NCI-H748 (cell line): ENCODE results near the gene HES6.
A peak's percentile ranks its signal among the peaks of the same experiment; 100 is the strongest.

Experiments used
- DNase-seq: peaks from one replicate; lab custom pipeline; 2025; ENCODE audit not compliant: unreplicated experiment; lab: John Stamatoyannopoulos, UW

Gene HES6

GRCh38 chr2:238239863-238240756 lies at the start of gene HES6:
Gene HES6, minus strand, starts transcription at chr2:238240038. Its CDS starts 133 bp downstream, at chr2:238239905.
- DNase-seq, result peak; percentile 98

GRCh38 chr2:238289574-238289973 lies 49.7 kb upstream of the HES6 start:
- DNase-seq, result peak; percentile 50

GRCh38 chr2:238288650-238289573 lies 49.1 kb upstream of the HES6 start:
- DNase-seq, result peak; percentile 100

- DNase-seq, result peak; percentile 84
Observed at GRCh38 chr2:238287737-238288649, 48.2 kb upstream of the HES6 start, which contains the start of gene PER2. Gene PER2, minus strand, starts transcription at chr2:238288610. Its CDS starts 10,674 bp downstream, at chr2:238277936.

- no peak for DNase-seq
Observed at GRCh38 chr2:238286987-238287736, 47.3 kb upstream of the HES6 start.

GRCh38 chr2:238286551-238286950 lies 46.7 kb upstream of the HES6 start:
- DNase-seq, result no peak

GRCh38 chr2:238286095-238286494 lies 46.3 kb upstream of the HES6 start:
- no peak for DNase-seq

- peak; percentile 85 for DNase-seq
Observed at GRCh38 chr2:238285653-238286082, 45.8 kb upstream of the HES6 start.

- DNase-seq, result no peak
Observed at GRCh38 chr2:238284802-238285515, 45.1 kb upstream of the HES6 start.

- no peak for DNase-seq
Observed at GRCh38 chr2:238282861-238283738, 43.3 kb upstream of the HES6 start.

GRCh38 chr2:238281826-238282480 lies 42.1 kb upstream of the HES6 start:
- no peak for DNase-seq

GRCh38 chr2:238280083-238280825 lies 40.4 kb upstream of the HES6 start:
- no peak for DNase-seq

- no peak for DNase-seq
Observed at GRCh38 chr2:238279324-238279682, 39.5 kb upstream of the HES6 start.

- no peak for DNase-seq
Observed at GRCh38 chr2:238278626-238279323, 38.9 kb upstream of the HES6 start.

GRCh38 chr2:238277695-238278094 lies 37.9 kb upstream of the HES6 start:
- DNase-seq, result peak; percentile 18

GRCh38 chr2:238274152-238274865 lies 34.5 kb upstream of the HES6 start:
- DNase-seq, result no peak
